HepG2 (cell line): ENCODE results near the gene PARM1.

Experiments
- TF ChIP-seq, protein P1 (sequence below): sonication (generic); formaldehyde crosslinking; IDR thresholded peaks from 2 replicates; pipeline ENCODE4 v1.5.0; 2020; ENCODE audit warnings: mild to moderate bottlenecking, missing genetic modification reagents, moderate library complexity
- TF ChIP-seq, protein P2 (sequence below): sonication (generic); formaldehyde crosslinking; IDR thresholded peaks from 2 replicates; pipeline ENCODE4 v1.5.0; 2020; ENCODE audit warnings: missing genetic modification reagents

DNA sequence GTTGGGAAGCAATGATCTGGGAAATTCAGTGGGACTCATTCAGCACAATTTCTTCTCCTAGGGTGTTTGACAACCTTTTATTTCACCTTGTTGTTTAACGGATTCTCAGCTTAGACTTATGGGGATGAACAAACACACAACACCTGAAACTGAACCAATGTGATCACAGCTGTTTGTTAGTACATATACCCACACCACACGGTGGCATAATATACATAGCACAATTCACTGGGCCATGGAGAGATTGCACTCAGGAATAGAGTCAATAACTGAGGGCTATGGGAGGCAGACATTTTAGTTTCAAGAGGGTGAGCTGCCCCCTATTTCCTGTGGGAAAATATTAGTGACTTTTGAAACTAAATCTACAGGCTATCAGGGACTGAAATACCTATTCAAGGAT lies 148.0 kb downstream of the PARM1 start:
- TF ChIP-seq, protein P1, sequence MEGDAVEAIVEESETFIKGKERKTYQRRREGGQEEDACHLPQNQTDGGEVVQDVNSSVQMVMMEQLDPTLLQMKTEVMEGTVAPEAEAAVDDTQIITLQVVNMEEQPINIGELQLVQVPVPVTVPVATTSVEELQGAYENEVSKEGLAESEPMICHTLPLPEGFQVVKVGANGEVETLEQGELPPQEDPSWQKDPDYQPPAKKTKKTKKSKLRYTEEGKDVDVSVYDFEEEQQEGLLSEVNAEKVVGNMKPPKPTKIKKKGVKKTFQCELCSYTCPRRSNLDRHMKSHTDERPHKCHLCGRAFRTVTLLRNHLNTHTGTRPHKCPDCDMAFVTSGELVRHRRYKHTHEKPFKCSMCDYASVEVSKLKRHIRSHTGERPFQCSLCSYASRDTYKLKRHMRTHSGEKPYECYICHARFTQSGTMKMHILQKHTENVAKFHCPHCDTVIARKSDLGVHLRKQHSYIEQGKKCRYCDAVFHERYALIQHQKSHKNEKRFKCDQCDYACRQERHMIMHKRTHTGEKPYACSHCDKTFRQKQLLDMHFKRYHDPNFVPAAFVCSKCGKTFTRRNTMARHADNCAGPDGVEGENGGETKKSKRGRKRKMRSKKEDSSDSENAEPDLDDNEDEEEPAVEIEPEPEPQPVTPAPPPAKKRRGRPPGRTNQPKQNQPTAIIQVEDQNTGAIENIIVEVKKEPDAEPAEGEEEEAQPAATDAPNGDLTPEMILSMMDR: no peak
- TF ChIP-seq, protein P2, sequence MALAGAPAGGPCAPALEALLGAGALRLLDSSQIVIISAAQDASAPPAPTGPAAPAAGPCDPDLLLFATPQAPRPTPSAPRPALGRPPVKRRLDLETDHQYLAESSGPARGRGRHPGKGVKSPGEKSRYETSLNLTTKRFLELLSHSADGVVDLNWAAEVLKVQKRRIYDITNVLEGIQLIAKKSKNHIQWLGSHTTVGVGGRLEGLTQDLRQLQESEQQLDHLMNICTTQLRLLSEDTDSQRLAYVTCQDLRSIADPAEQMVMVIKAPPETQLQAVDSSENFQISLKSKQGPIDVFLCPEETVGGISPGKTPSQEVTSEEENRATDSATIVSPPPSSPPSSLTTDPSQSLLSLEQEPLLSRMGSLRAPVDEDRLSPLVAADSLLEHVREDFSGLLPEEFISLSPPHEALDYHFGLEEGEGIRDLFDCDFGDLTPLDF (CRISPR knock-in tag): no peak
